Measurements from ENCODE around the gene RUFY2.

DNA sequence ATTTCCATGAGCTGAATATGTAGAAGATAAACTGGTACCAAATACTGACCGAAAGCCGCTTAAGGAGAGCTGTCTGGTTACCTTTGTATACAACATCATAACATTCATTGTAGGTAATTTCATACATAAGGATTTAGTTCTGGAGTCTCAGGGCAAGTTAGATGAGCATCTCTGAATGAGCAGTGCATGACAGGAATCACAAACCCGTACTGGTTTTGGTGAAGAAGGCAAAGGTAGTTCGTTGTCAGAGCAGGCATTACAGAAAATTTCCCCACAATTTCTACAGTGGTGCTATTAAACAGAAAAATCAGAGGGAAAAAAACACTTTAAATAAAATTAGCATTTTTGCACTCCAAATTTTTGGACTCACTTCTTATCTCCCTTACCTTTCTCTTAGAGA lies 61.5 kb downstream of the RUFY2 start:
- TF ChIP-seq YY1 (IDR thresholded peaks at IDR 0.05; ENCODE audit: insufficient read depth, insufficient read length) (no peak), ZNF274 (IDR thresholded peaks at IDR 0.05; ENCODE audit: low read depth, low read length) (no peak), SUZ12 (IDR thresholded peaks at IDR 0.05; ENCODE audit: extremely low read depth, insufficient read depth, insufficient read length) (no peak)

Data from NT2/D1 (cell line).